ENCODE data around the gene MMS22L. TPM values are rescaled to one million over a fixed set of nuclear protein-coding genes. Genes with fewer than 3 reads are reported as not detected.

The MMS22L gene
- total and polyA plus RNA-seq, 2 of the 13 experiments (the other 11 are each of a cell fraction or from before 2014, with no cell fraction given) = 6.2 to 32.9 TPM

DNA sequence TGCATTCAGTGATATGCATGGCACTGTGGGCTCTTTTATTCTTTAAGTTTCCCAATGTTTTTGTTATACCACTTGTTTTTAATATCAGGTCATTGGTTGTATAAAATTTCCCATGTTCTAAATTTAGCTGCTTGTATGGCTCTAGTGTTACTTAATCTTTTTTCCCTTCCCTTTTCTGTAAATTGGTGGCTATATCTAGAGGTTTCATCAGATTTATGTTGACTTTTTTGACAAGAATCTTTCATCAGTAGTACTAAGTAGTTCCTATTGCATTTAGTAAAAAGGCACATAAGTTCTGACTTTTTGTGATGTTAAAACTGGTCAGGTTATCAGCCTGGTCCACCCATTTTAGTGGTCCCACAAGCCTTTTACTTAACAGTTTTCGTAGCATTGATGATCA lies 51.1 kb downstream of the MMS22L start:
- no peak for TF ChIP-seq ZNF12 (CRISPR knock-in tag; IDR thresholded peaks at IDR 0.05)
- TF ChIP-seq RBAK (CRISPR knock-in tag; IDR thresholded peaks at IDR 0.05) = no peak
- no peak for TF ChIP-seq KDM4B (CRISPR knock-in tag; IDR thresholded peaks at IDR 0.05)
- TF ChIP-seq NR1H2 (CRISPR knock-in tag; IDR thresholded peaks at IDR 0.05; ENCODE audit: borderline replicate concordance, low read depth) = no peak
- Histone ChIP-seq H4K20me1 (ENCODE audit: insufficient read depth, low read length) (no peaks in the 10 kb centered on the region), H3K9ac (ENCODE audit: insufficient read depth, low read depth, low read length) (no peak overlapping the region), H2AFZ (ENCODE audit: low read length) (no peak overlapping the region), H3K36me3 (replicated peaks in 1 of 2; ENCODE audit: control insufficient read depth in 1 of 2, insufficient read depth in 2 of 2, low read length in 2 of 2) (peaks cover 0 to 4% of the 10 kb centered on the region in 2 experiments; a peak in 3 of 5 replicates), H3K4me3 (replicated peaks in 1 of 3; ENCODE audit: insufficient read depth in 1 of 3, low read depth in 2 of 3, low read length in 3 of 3) (no peak overlapping the region), H3K79me2 (ENCODE audit: insufficient read depth, low read length) (no peaks in the 10 kb centered on the region), H3K4me2 (ENCODE audit: low read depth, low read length) (no peak overlapping the region), H3K27ac (ENCODE audit: extremely low read length, insufficient read depth, low read length) (no peak overlapping the region), H3K27me3 (ENCODE audit: control insufficient read depth in 1 of 2, insufficient read depth in 2 of 2, low read length in 2 of 2) (no peaks in the 10 kb centered on the region), H3K4me1 (ENCODE audit: insufficient read depth, low read length) (no peaks in the 10 kb centered on the region), H3K9me3 (ENCODE audit: low read length) (no peaks in the 10 kb centered on the region)
- ChIA-PET CTCF (ENCODE audit: low intra/inter-chr PET ratio, low total read pairs) (no interaction called here), POLR2A (no interaction called here)
- ATAC-seq (no peak), FAIRE-seq (no peak), DNase-seq (ENCODE audit: low spot score) (no peak)
- in situ Hi-C loops (cut with HindIII; ENCODE audit: extremely low pct_ligation_motif_present, low pct_unique_long_range_greater_than_20kb) = no loop called here
- 94% methylated on average over 1 of the region's 1 CpG for WGBS (ENCODE audit: low lambda C conversion rate)
- BruUV-seq (replicated peaks) = no TSS peak
- intact Hi-C loops (cut with micrococcal nuclease; ENCODE audit: unreplicated experiment) = no loop called here

DNA sequence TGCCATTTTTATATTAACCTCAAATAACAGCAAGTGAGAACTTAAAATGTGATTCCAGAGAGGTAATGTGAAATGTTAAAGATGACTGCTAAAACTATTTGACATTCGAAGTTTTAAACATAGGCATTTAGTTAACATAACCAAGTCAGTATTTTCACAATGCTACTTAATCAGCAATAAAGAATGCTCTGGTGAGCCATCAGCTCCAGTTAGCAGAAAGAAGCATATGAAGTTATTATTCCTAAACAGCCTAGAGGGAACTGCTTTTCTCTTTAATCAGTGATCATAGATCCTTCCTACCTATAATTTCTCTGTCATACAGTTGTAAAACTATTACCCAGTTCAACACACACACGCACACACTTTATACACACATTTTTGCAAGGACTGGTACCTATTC lies 60.1 kb downstream of the MMS22L start:
- in situ Hi-C loops (cut with HindIII; ENCODE audit: extremely low pct_ligation_motif_present, low pct_unique_long_range_greater_than_20kb) (no loop called here), intact Hi-C loops (cut with micrococcal nuclease; ENCODE audit: unreplicated experiment) (no loop called here)
- no peaks in the 10 kb centered on the region for H3K79me2 ChIP-seq (ENCODE audit: insufficient read depth, low read length)
- no peaks in the 10 kb centered on the region for H4K20me1 ChIP-seq (ENCODE audit: insufficient read depth, low read length)
- no peak for DNase-seq (ENCODE audit: low spot score)
- ChIA-PET POLR2A (no interaction called here), CTCF (ENCODE audit: low intra/inter-chr PET ratio, low total read pairs) (no interaction called here)
- H3K36me3 ChIP-seq (replicated peaks in 1 of 2; ENCODE audit: control insufficient read depth in 1 of 2, insufficient read depth in 2 of 2, low read length in 2 of 2) = peaks cover 0 to 4% of the 10 kb centered on the region in 2 experiments; a peak in 2 of 5 replicates
- no TSS peak for BruUV-seq (replicated peaks)
- no peaks in the 10 kb centered on the region for H3K27me3 ChIP-seq (ENCODE audit: control insufficient read depth in 1 of 2, insufficient read depth in 2 of 2, low read length in 2 of 2)
- no peak for ATAC-seq
- WGBS (ENCODE audit: low lambda C conversion rate) = 95% methylated on average over 2 of the region's 2 CpGs
- no peak overlapping the region for H2AFZ ChIP-seq (ENCODE audit: low read length)
- H3K27ac ChIP-seq (ENCODE audit: extremely low read length, insufficient read depth, low read length) = no peak overlapping the region
- no peaks in the 10 kb centered on the region for H3K4me1 ChIP-seq (ENCODE audit: insufficient read depth, low read length)
- no peaks in the 10 kb centered on the region for H3K9me3 ChIP-seq (ENCODE audit: low read length)
- no peak overlapping the region for H3K4me2 ChIP-seq (ENCODE audit: low read depth, low read length)
- FAIRE-seq = no peak
- H3K4me3 ChIP-seq (replicated peaks in 1 of 3; ENCODE audit: insufficient read depth in 1 of 3, low read depth in 2 of 3, low read length in 3 of 3) = no peak overlapping the region
- H3K9ac ChIP-seq (ENCODE audit: insufficient read depth, low read depth, low read length) = no peak overlapping the region
- TF ChIP-seq SAFB2 (CRISPR knock-in tag; IDR thresholded peaks at IDR 0.05; ENCODE audit: borderline replicate concordance, low read depth) (no peak), ZNF230 (CRISPR knock-in tag; IDR thresholded peaks at IDR 0.05) (no peak), ZNF543 (CRISPR knock-in tag; IDR thresholded peaks at IDR 0.05) (no peak), YEATS2 (CRISPR knock-in tag; IDR thresholded peaks at IDR 0.05; ENCODE audit: borderline replicate concordance) (no peak), ZNF556 (CRISPR knock-in tag; IDR thresholded peaks at IDR 0.05; ENCODE audit: borderline replicate concordance) (no peak), NKX3-1 (CRISPR knock-in tag; IDR thresholded peaks at IDR 0.05) (no peak), ZNF333 (CRISPR knock-in tag; IDR thresholded peaks at IDR 0.05; ENCODE audit: borderline replicate concordance) (no peak), HHEX (CRISPR knock-in tag; IDR thresholded peaks at IDR 0.05) (no peak), KLF15 (CRISPR knock-in tag; IDR thresholded peaks at IDR 0.05; ENCODE audit: borderline replicate concordance) (no peak), ZNF563 (CRISPR knock-in tag; IDR thresholded peaks at IDR 0.05) (no peak), MZF1 (CRISPR knock-in tag; IDR thresholded peaks at IDR 0.05; ENCODE audit: borderline replicate concordance) (no peak), NFE2L2 (IDR thresholded peaks at IDR 0.05; ENCODE audit: low read length) (no peak), HOXA7 (CRISPR knock-in tag; IDR thresholded peaks at IDR 0.05) (no peak), ZNF34 (CRISPR knock-in tag; IDR thresholded peaks at IDR 0.05; ENCODE audit: borderline replicate concordance) (no peak), ZBTB8A (CRISPR knock-in tag; IDR thresholded peaks at IDR 0.05; ENCODE audit: borderline replicate concordance, low read depth) (no peak)
- TF ChIP-seq, protein P1, sequence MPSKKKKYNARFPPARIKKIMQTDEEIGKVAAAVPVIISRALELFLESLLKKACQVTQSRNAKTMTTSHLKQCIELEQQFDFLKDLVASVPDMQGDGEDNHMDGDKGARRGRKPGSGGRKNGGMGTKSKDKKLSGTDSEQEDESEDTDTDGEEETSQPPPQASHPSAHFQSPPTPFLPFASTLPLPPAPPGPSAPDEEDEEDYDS (CRISPR knock-in tag; IDR thresholded peaks at IDR 0.05) = no peak
- TF ChIP-seq, protein P2, sequence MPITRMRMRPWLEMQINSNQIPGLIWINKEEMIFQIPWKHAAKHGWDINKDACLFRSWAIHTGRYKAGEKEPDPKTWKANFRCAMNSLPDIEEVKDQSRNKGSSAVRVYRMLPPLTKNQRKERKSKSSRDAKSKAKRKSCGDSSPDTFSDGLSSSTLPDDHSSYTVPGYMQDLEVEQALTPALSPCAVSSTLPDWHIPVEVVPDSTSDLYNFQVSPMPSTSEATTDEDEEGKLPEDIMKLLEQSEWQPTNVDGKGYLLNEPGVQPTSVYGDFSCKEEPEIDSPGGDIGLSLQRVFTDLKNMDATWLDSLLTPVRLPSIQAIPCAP (CRISPR knock-in tag; IDR thresholded peaks at IDR 0.05; ENCODE audit: low read depth) = no peak

All from HepG2 (cell line).